ENCODE measurements around the gene MLYCD.

DNA sequence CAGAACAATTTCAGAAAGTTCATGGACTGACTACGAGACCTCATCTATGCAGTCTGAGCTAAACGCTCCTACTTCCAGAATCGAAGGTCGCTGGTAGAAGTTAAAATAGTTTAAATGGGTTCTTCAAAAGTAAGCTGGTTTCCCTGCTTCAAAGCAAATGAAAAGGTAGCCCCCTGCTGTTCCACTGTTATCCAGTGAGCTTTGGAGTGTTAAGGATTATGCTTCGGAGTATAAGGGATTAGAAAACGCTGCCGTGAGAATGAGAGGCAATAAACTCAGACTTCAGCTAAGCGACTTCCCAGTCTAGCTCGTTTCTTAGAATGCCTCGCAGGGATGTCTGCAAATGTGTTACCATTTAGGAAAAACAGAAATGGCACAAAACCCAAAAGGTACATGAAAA, 12.4 kb downstream of the MLYCD start:
- TF ChIP-seq SUZ12 (IDR thresholded peaks at IDR 0.05; ENCODE audit: extremely low read depth, insufficient read depth, insufficient read length) (no peak), YY1 (IDR thresholded peaks at IDR 0.05; ENCODE audit: insufficient read depth, insufficient read length) (no peak), ZNF274 (IDR thresholded peaks at IDR 0.05; ENCODE audit: low read depth, low read length) (no peak)

Data from NT2/D1 (cell line).